ENCODE data around the gene ABTB1.

The ABTB1 gene

GRCh38 chr3:127718916-127719290 lies 46.2 kb downstream of the ABTB1 start:
- no peak for DNase-seq
- no peaks in the 10 kb centered on the region for H3K9me3 Mint-ChIP-seq
- no peak overlapping the region for H3K27ac Mint-ChIP-seq
- H3K4me1 Mint-ChIP-seq, result no peaks in the 10 kb centered on the region
- H3K27me3 Mint-ChIP-seq, result peaks cover 1% of the 10 kb centered on the region
- H3K36me3 Mint-ChIP-seq (ENCODE audit: low read depth), result no peaks in the 10 kb centered on the region
- H3K4me3 Mint-ChIP-seq, result no peak overlapping the region
- ATAC-seq, result no peak

- Mint-ChIP-seq H3K9me3 (no peaks in the 10 kb centered on the region), H3K4me3 (no peak overlapping the region), H3K4me1 (no peaks in the 10 kb centered on the region), H3K27me3 (peaks cover 1% of the 10 kb centered on the region), H3K27ac (no peak overlapping the region), H3K36me3 (ENCODE audit: low read depth) (no peaks in the 10 kb centered on the region)
- ATAC-seq (no peak), DNase-seq (no peak)
These were observed 46.6 kb downstream of the ABTB1 start for GRCh38 chr3:127719369-127719768.

- ATAC-seq, result no peak
- DNase-seq, result no peak
- H3K27ac Mint-ChIP-seq, result no peak overlapping the region
- H3K36me3 Mint-ChIP-seq (ENCODE audit: low read depth), result no peaks in the 10 kb centered on the region
- H3K9me3 Mint-ChIP-seq, result no peaks in the 10 kb centered on the region
- no peak overlapping the region for H3K4me3 Mint-ChIP-seq
- no peaks in the 10 kb centered on the region for H3K4me1 Mint-ChIP-seq
- peaks cover 1% of the 10 kb centered on the region for H3K27me3 Mint-ChIP-seq
These were observed 47.5 kb downstream of the ABTB1 start for GRCh38 chr3:127720161-127720823.

GRCh38 chr3:127720985-127721935 lies 48.5 kb downstream of the ABTB1 start:
- Mint-ChIP-seq H3K27ac (no peak overlapping the region), H3K4me1 (no peaks in the 10 kb centered on the region), H3K4me3 (no peak overlapping the region), H3K27me3 (peaks cover 1% of the 10 kb centered on the region), H3K36me3 (ENCODE audit: low read depth) (no peaks in the 10 kb centered on the region), H3K9me3 (no peaks in the 10 kb centered on the region)
- no peak for DNase-seq
- no peak for ATAC-seq

GRCh38 chr3:127722091-127722784 lies 49.5 kb downstream of the ABTB1 start:
- ATAC-seq (no peak), DNase-seq (no peak)
- no peak overlapping the region for H3K27ac Mint-ChIP-seq
- no peaks in the 10 kb centered on the region for H3K36me3 Mint-ChIP-seq (ENCODE audit: low read depth)
- H3K27me3 Mint-ChIP-seq, result peaks cover 1% of the 10 kb centered on the region
- H3K4me3 Mint-ChIP-seq, result no peak overlapping the region
- H3K4me1 Mint-ChIP-seq, result no peaks in the 10 kb centered on the region
- no peaks in the 10 kb centered on the region for H3K9me3 Mint-ChIP-seq

GRCh38 chr3:127723011-127723567 lies 50.3 kb downstream of the ABTB1 start:
- H3K9me3 Mint-ChIP-seq, result no peaks in the 10 kb centered on the region
- H3K4me3 Mint-ChIP-seq, result no peak overlapping the region
- ATAC-seq, result no peak
- no peaks in the 10 kb centered on the region for H3K36me3 Mint-ChIP-seq (ENCODE audit: low read depth)
- no peak overlapping the region for H3K27ac Mint-ChIP-seq
- no peaks in the 10 kb centered on the region for H3K4me1 Mint-ChIP-seq
- H3K27me3 Mint-ChIP-seq, result peaks cover 1% of the 10 kb centered on the region
- no peak for DNase-seq

- H3K4me1 Mint-ChIP-seq, result no peaks in the 10 kb centered on the region
- ATAC-seq (no peak), DNase-seq (no peak)
- H3K4me3 Mint-ChIP-seq, result no peak overlapping the region
- no peaks in the 10 kb centered on the region for H3K36me3 Mint-ChIP-seq (ENCODE audit: low read depth)
- no peak overlapping the region for H3K27ac Mint-ChIP-seq
- H3K9me3 Mint-ChIP-seq, result no peaks in the 10 kb centered on the region
- H3K27me3 Mint-ChIP-seq, result no peaks in the 10 kb centered on the region
These were observed 54.1 kb downstream of the ABTB1 start for GRCh38 chr3:127726894-127727293.

- no peak overlapping the region for H3K4me3 Mint-ChIP-seq
- DNase-seq, result no peak
- H3K27ac Mint-ChIP-seq, result no peak overlapping the region
- H3K36me3 Mint-ChIP-seq (ENCODE audit: low read depth), result no peaks in the 10 kb centered on the region
- H3K27me3 Mint-ChIP-seq, result peaks cover 4% of the 10 kb centered on the region
- H3K9me3 Mint-ChIP-seq, result no peaks in the 10 kb centered on the region
- peaks cover 1% of the 10 kb centered on the region for H3K4me1 Mint-ChIP-seq
- ATAC-seq, result no peak
These were observed 55.8 kb downstream of the ABTB1 start for GRCh38 chr3:127728417-127729015.

GRCh38 chr3:127729556-127730056 lies 56.9 kb downstream of the ABTB1 start:
- ATAC-seq (no peak), DNase-seq (no peak)
- H3K9me3 Mint-ChIP-seq, result no peaks in the 10 kb centered on the region
- H3K4me3 Mint-ChIP-seq, result no peak overlapping the region
- no peaks in the 10 kb centered on the region for H3K36me3 Mint-ChIP-seq (ENCODE audit: low read depth)
- H3K4me1 Mint-ChIP-seq, result peaks cover 2% of the 10 kb centered on the region
- peaks cover 4% of the 10 kb centered on the region for H3K27me3 Mint-ChIP-seq
- H3K27ac Mint-ChIP-seq, result no peak overlapping the region

- ATAC-seq, result no peak
- H3K27me3 Mint-ChIP-seq, result peaks cover 8% of the 10 kb centered on the region
- no peak overlapping the region for H3K27ac Mint-ChIP-seq
- no peak overlapping the region for H3K4me3 Mint-ChIP-seq
- H3K36me3 Mint-ChIP-seq (ENCODE audit: low read depth), result no peaks in the 10 kb centered on the region
- no peaks in the 10 kb centered on the region for H3K9me3 Mint-ChIP-seq
- peaks cover 6% of the 10 kb centered on the region for H3K4me1 Mint-ChIP-seq
- DNase-seq, result no peak
These were observed 57.4 kb downstream of the ABTB1 start for GRCh38 chr3:127730171-127730570.

Data from activated naive CD8-positive, alpha-beta T cell treated with anti-CD3 and anti-CD28 coated beads, Interleukin-2, amount 50 U/mL, for 24 hours (primary cell).